Mesothelial cell of epicardium (in vitro differentiated cells): Measurements from ENCODE around the gene ZNRF3. TPM values are rescaled to one million over a fixed set of nuclear protein-coding genes. Genes with fewer than 3 reads are reported as not detected.

Experiments
- DNase-seq, 2 experiments: peaks; one replicate each; pipeline ENCODE4 v3.0.0; 2021; ENCODE audit warnings: low spot score in 2 of 2; ENCODE audit not compliant: unreplicated experiment in 2 of 2
- H3K27ac Mint-ChIP-seq: 2 replicates; pipeline ENCODE4 v1.8.0; 2021; ENCODE audit warnings: mixed read lengths
- H3K27me3 Mint-ChIP-seq: 2 replicates; pipeline ENCODE4 v1.8.0; 2021; ENCODE audit warnings: low read depth, mixed read lengths
- H3K36me3 Mint-ChIP-seq: 2 replicates; pipeline ENCODE4 v1.8.0; 2021; ENCODE audit warnings: mixed read lengths
- H3K4me1 Mint-ChIP-seq: 2 replicates; pipeline ENCODE4 v1.8.0; 2021; ENCODE audit warnings: mixed read lengths
- H3K4me3 Mint-ChIP-seq: 2 replicates; pipeline ENCODE4 v1.8.0; 2021; ENCODE audit warnings: mild to moderate bottlenecking, moderate library complexity, mixed read lengths
- H3K9me3 Mint-ChIP-seq: 2 replicates; pipeline ENCODE4 v1.8.0; 2021; ENCODE audit warnings: mixed read lengths
- CTCF ChIP-seq: fragments of 200-600 bp; sonication (generic); IDR thresholded peaks from one replicate; pipeline ENCODE4 v1.5.0; 2021; ENCODE audit warnings: antibody characterized with exemption; ENCODE audit not compliant: unreplicated experiment
- total RNA-seq: library from RNA; stranded (reverse); gene quantifications from 3 replicates; pipeline ENCODE4 v1.2.1, GENCODE V29; 2021

The ZNRF3 gene
- total RNA-seq, 1 donor from 2014 or later: 37.3 TPM

- TF ChIP-seq CTCF: no peak
- Mint-ChIP-seq H3K27ac (peak overlapping the region; percentile 40), H3K27me3 (no peaks in the 10 kb centered on the region), H3K4me3 (no peak overlapping the region), H3K9me3 (no peaks in the 10 kb centered on the region), H3K36me3 (peaks cover 3% of the 10 kb centered on the region), H3K4me1 (peaks cover 55% of the 10 kb centered on the region)
- no peak for DNase-seq
Measured at GRCh38 chr22:29093030-29093429, 209.7 kb downstream of the ZNRF3 start.

- Mint-ChIP-seq H3K27ac (peak overlapping the region; percentile 40), H3K4me3 (no peak overlapping the region), H3K4me1 (peaks cover 55% of the 10 kb centered on the region), H3K9me3 (no peaks in the 10 kb centered on the region), H3K36me3 (peaks cover 4% of the 10 kb centered on the region), H3K27me3 (no peaks in the 10 kb centered on the region)
- DNase-seq: no peak
- no peak for TF ChIP-seq CTCF
Measured at GRCh38 chr22:29093501-29094300, 210.3 kb downstream of the ZNRF3 start.

- Mint-ChIP-seq H3K36me3 (peaks cover 12% of the 10 kb centered on the region), H3K27ac (peak overlapping the region; percentile 42), H3K4me3 (no peak overlapping the region), H3K9me3 (no peaks in the 10 kb centered on the region), H3K4me1 (peaks cover 41% of the 10 kb centered on the region), H3K27me3 (no peaks in the 10 kb centered on the region)
- no peak for TF ChIP-seq CTCF
- DNase-seq: no peak
Measured at GRCh38 chr22:29095459-29095858, 212.1 kb downstream of the ZNRF3 start.

- Mint-ChIP-seq H3K4me3 (no peak overlapping the region), H3K27me3 (no peaks in the 10 kb centered on the region), H3K27ac (peak overlapping the region; percentile 84), H3K36me3 (peaks cover 12% of the 10 kb centered on the region), H3K4me1 (peaks cover 36% of the 10 kb centered on the region), H3K9me3 (no peaks in the 10 kb centered on the region)
- DNase-seq: peak in 1 of 2 experiments; percentile 45
- no peak for TF ChIP-seq CTCF
Measured at GRCh38 chr22:29096736-29097669, 213.6 kb downstream of the ZNRF3 start.

GRCh38 chr22:29098296-29098695, 214.9 kb downstream of the ZNRF3 start:
- TF ChIP-seq CTCF: no peak
- no peaks in the 10 kb centered on the region for H3K27me3 Mint-ChIP-seq

More at GRCh38 chr22:29098296-29098695, 214.9 kb downstream of the ZNRF3 start:
- no peak for DNase-seq
- no peaks in the 10 kb centered on the region for H3K9me3 Mint-ChIP-seq
- no peak overlapping the region for H3K4me3 Mint-ChIP-seq
- H3K4me1 Mint-ChIP-seq: peaks cover 36% of the 10 kb centered on the region
- peaks cover 12% of the 10 kb centered on the region for H3K36me3 Mint-ChIP-seq
- H3K27ac Mint-ChIP-seq: no peak overlapping the region
